IMR-90 (cell line): Measurements from ENCODE around the gene NEUROD6. TPM values are rescaled to one million over a fixed set of nuclear protein-coding genes. Genes with fewer than 3 reads are reported as not detected.

ENCODE experiments used
- ATAC-seq: fragments of 200-7000 bp; cut with Tn5 transposase; 2 replicates; pipeline ENCODE4 v1.9.1; 2020; ENCODE audit warnings: low read depth, mild to moderate bottlenecking, moderate library complexity
- BruUV-seq: library from RNA; stranded (reverse); fragments of 400-500 nt; replicated peaks from 2 replicates; lab custom pipeline; 2021; lab: Mats Ljungman, UMichigan
- CTCF ChIA-PET: fragments of 300-600 bp; formaldehyde crosslinking; extraction: SDS; loops from one replicate; lab custom pipeline; 2021; ENCODE audit warnings: antibody characterized with exemption; lab: Yijun Ruan, JAX
- POLR2A ChIA-PET: fragments of 300-600 bp; sonication (Branson Sonifier 250); formaldehyde crosslinking; loops from one replicate; lab custom pipeline; 2022; ENCODE audit warnings: antibody characterized with exemption; ENCODE audit not compliant: unreplicated experiment; lab: Charles Lee
- DNase-seq: peaks from one replicate; pipeline ENCODE4 v3.0.0; 2013
- H2AFZ ChIP-seq: replicated peaks from 2 replicates; pipeline ENCODE3; 2013; ENCODE audit warnings: low read length, mild to moderate bottlenecking; ENCODE audit not compliant: poor library complexity
- H2AK5ac ChIP-seq: 2 replicates; pipeline ENCODE4 v1.6.1; 2013; ENCODE audit warnings: low read depth, low read length, inconsistent platforms
- H2AK9ac ChIP-seq: replicated peaks from 2 replicates; pipeline ENCODE3; 2013; ENCODE audit warnings: mild to moderate bottlenecking, low read depth, low read length, moderate library complexity; ENCODE audit not compliant: poor library complexity
- H2BK120ac ChIP-seq: 2 replicates; pipeline ENCODE4 v1.6.1; 2013; ENCODE audit warnings: low read depth, low read length, inconsistent platforms
- H2BK15ac ChIP-seq: 3 replicates; pipeline ENCODE4 v1.6.1; 2013; ENCODE audit warnings: low read depth, low read length, inconsistent platforms
- H2BK20ac ChIP-seq: 2 replicates; pipeline ENCODE4 v1.6.1; 2013; ENCODE audit warnings: low read depth, mild to moderate bottlenecking, inconsistent platforms, low read length, moderate library complexity
- H2BK5ac ChIP-seq: 2 replicates; pipeline ENCODE4 v1.6.1; 2013; ENCODE audit warnings: mild to moderate bottlenecking, low read depth, low read length, inconsistent platforms; ENCODE audit not compliant: poor library complexity, severe bottlenecking
- H3K14ac ChIP-seq: replicated peaks from 2 replicates; pipeline ENCODE4 v1.6.1; 2013; ENCODE audit warnings: low read depth, low read length, inconsistent platforms
- H3K18ac ChIP-seq: 2 replicates; pipeline ENCODE4 v1.6.1; 2013; ENCODE audit warnings: low read depth, low read length, control low read depth
- H3K23ac ChIP-seq: 2 replicates; pipeline ENCODE4 v1.6.1; 2013; ENCODE audit warnings: low read depth, low read length, inconsistent platforms
- H3K27ac ChIP-seq: 2 replicates; pipeline ENCODE4 v1.5.1; 2013; ENCODE audit warnings: mild to moderate bottlenecking, control low read depth, low read length; ENCODE audit not compliant: insufficient read depth
- H3K27me3 ChIP-seq: 2 replicates; pipeline ENCODE4 v1.6.1; 2013; ENCODE audit warnings: low read length; ENCODE audit not compliant: control insufficient read depth, insufficient read depth
- H3K36me3 ChIP-seq: 2 replicates; pipeline ENCODE4 v1.6.1; 2013; ENCODE audit warnings: low read length, mixed read lengths; ENCODE audit not compliant: control insufficient read depth, insufficient read depth
- H3K4ac ChIP-seq: 2 replicates; pipeline ENCODE4 v1.6.1; 2013; ENCODE audit warnings: low read depth, low read length, inconsistent platforms
- H3K4me1 ChIP-seq: 2 replicates; pipeline ENCODE4 v1.6.1; 2013; ENCODE audit warnings: low read length, mixed read lengths; ENCODE audit not compliant: control insufficient read depth, insufficient read depth
- H3K4me2 ChIP-seq: 2 replicates; pipeline ENCODE4 v1.6.1; 2013; ENCODE audit warnings: low read depth, mild to moderate bottlenecking, control low read depth, low read length, moderate library complexity
- H3K4me3 ChIP-seq: 2 replicates; pipeline ENCODE4 v1.5.1; 2013; ENCODE audit warnings: low read depth, mild to moderate bottlenecking, control low read depth, low read length, moderate library complexity; ENCODE audit not compliant: insufficient read depth
- H3K56ac ChIP-seq: 2 replicates; pipeline ENCODE4 v1.6.1; 2013; ENCODE audit warnings: low read length, inconsistent platforms; ENCODE audit not compliant: insufficient read depth; ENCODE audit errors: extremely low read depth
- H3K79me1 ChIP-seq, 2 experiments: 2 replicates each; pipeline ENCODE4 v1.6.1; 2013; ENCODE audit warnings: low read length in 2 of 2, inconsistent platforms in 1 of 2, low read depth in 1 of 2
- H3K9ac ChIP-seq: 2 replicates; pipeline ENCODE4 v1.6.1; 2013; ENCODE audit warnings: low read depth, low read length, control low read depth
- H3K9me1 ChIP-seq: 2 replicates; pipeline ENCODE4 v1.6.1; 2013; ENCODE audit warnings: low read length, inconsistent platforms; ENCODE audit not compliant: insufficient read depth
- H3K9me3 ChIP-seq: 2 replicates; pipeline ENCODE4 v1.6.1; 2013; ENCODE audit warnings: low read length; ENCODE audit not compliant: control insufficient read depth, insufficient read depth
- H4K20me1 ChIP-seq: 2 replicates; pipeline ENCODE4 v1.6.1; 2013; ENCODE audit warnings: low read length, inconsistent platforms; ENCODE audit not compliant: insufficient read depth
- H4K5ac ChIP-seq: 2 replicates; pipeline ENCODE4 v1.6.1; 2013; ENCODE audit warnings: mild to moderate bottlenecking, low read depth, low read length, control low read depth
- H4K8ac ChIP-seq, 2 experiments: 2 replicates each; pipeline ENCODE4 v1.6.1; 2013; ENCODE audit warnings: low read depth in 2 of 2, low read length in 2 of 2, control low read depth in 1 of 2, inconsistent platforms in 1 of 2
- H4K91ac ChIP-seq: 2 replicates; pipeline ENCODE4 v1.6.1; 2013; ENCODE audit warnings: low read depth, low read length, inconsistent platforms; ENCODE audit not compliant: insufficient read depth
- BHLHE40 ChIP-seq: fragments of 150-350 bp; IDR thresholded peaks from 2 replicates; pipeline ENCODE4 v1.6.1; 2016; ENCODE audit warnings: mild to moderate bottlenecking, low read depth, low read length
- CEBPB ChIP-seq: IDR thresholded peaks from 2 replicates; pipeline ENCODE4 v1.6.1; 2012; ENCODE audit warnings: low read depth, low read length, improper control_type of control experiment
- CTCF ChIP-seq: conservative IDR thresholded peaks from 2 replicates; pipeline ENCODE4 v1.5.1; 2012; ENCODE audit warnings: mild to moderate bottlenecking, low read depth, low read length, improper control_type of control experiment
- FOS ChIP-seq: fragments of 150-350 bp; IDR thresholded peaks from 2 replicates; pipeline ENCODE4 v1.6.1; 2016; ENCODE audit warnings: low read depth, low read length
- MAFK ChIP-seq: IDR thresholded peaks from 2 replicates; pipeline ENCODE4 v1.6.1; 2012; ENCODE audit warnings: low read depth, low read length, improper control_type of control experiment
- MAZ ChIP-seq: IDR thresholded peaks from 2 replicates; pipeline ENCODE4 v1.6.1; 2012; ENCODE audit warnings: low read depth, mild to moderate bottlenecking, low read length, improper control_type of control experiment, moderate library complexity, borderline replicate concordance
- MXI1 ChIP-seq: IDR thresholded peaks from 2 replicates; pipeline ENCODE4 v1.6.1; 2012; ENCODE audit warnings: low read depth, mild to moderate bottlenecking, low read length, moderate library complexity, borderline replicate concordance
- NFE2L2 ChIP-seq: fragments of 150-350 bp; IDR thresholded peaks from 2 replicates; pipeline ENCODE4 v1.6.1; 2016; ENCODE audit warnings: low read depth, mild to moderate bottlenecking, low read length
- RAD21 ChIP-seq: IDR thresholded peaks from 2 replicates; pipeline ENCODE4 v1.6.1; 2012; ENCODE audit warnings: low read length, improper control_type of control experiment
- RCOR1 ChIP-seq: IDR thresholded peaks from 2 replicates; pipeline ENCODE4 v1.6.1; 2012; ENCODE audit warnings: mild to moderate bottlenecking, low read length, improper control_type of control experiment; ENCODE audit not compliant: insufficient replicate concordance
- SMC3 ChIP-seq: fragments of 150-350 bp; IDR thresholded peaks from 2 replicates; pipeline ENCODE4 v1.6.1; 2016; ENCODE audit warnings: low read depth, mild to moderate bottlenecking, antibody characterized with exemption, low read length, moderate library complexity
- USF2 ChIP-seq: fragments of 150-350 bp; IDR thresholded peaks from 2 replicates; pipeline ENCODE4 v1.6.1; 2017; ENCODE audit warnings: mild to moderate bottlenecking, antibody characterized with exemption, low read length, low read depth
- WGBS, 2 experiments: methylation state at CpG; one replicate each; pipeline versions ENCODE4 v1.1.5 to v1.1.7; 2013; ENCODE audit warnings: missing lambda C conversion rate in 2 of 2; ENCODE audit not compliant: insufficient read length in 1 of 2; ENCODE audit errors: extremely low coverage in 2 of 2; 5-methylcytosine and 5-hydroxymethylcytosine counted together
- dilution Hi-C: fragments of 300-500 bp; cut with HindIII; formaldehyde crosslinking; loops from one replicate; pipeline ENCODE4 v1.14.3; 2018; ENCODE audit warnings: low sequenced_read_pairs; ENCODE audit not compliant: unreplicated experiment
- in situ Hi-C: fragments of 300-500 bp; cut with MboI; formaldehyde crosslinking; loops from 3 replicates; pipeline ENCODE4 v1.14.3; 2019; ENCODE audit warnings: low sequenced_read_pairs, inconsistent platforms, mixed read lengths
- intact Hi-C: fragments of 100-400 bp; cut with micrococcal nuclease; formaldehyde crosslinking; loops from 2 replicates; pipeline ENCODE4 v1.10.0; 2022
- polyA plus RNA-seq, 3 experiments: library from polyadenylated mRNA; depleted of rRNA; stranded (reverse); fragments of >200 nt; gene quantifications; 2 replicates each; pipeline ENCODE4 v1.2.3, GENCODE V29; 2012; ENCODE audit warnings: low replicate concordance in 1 of 3
- total RNA-seq: library from RNA; depleted of rRNA; stranded (reverse); fragments of >200 nt; gene quantifications from 2 replicates; pipeline ENCODE4 v1.2.3, GENCODE V29; 2012

Gene NEUROD6
- total and polyA plus RNA-seq, 2 of the 4 experiments (the other 2 are of a cell fraction): not detected

- no TSS peak for BruUV-seq
Measured at GRCh38 chr7:31373337-31374289, 33.1 kb upstream of the NEUROD6 start.

More at GRCh38 chr7:31373337-31374289, 33.1 kb upstream of the NEUROD6 start:
- Histone ChIP-seq H4K8ac (no peak overlapping the region), H2BK15ac (no peak overlapping the region), H3K27me3 (no peaks in the 10 kb centered on the region), H3K4me2 (no peak overlapping the region), H3K9me3 (no peaks in the 10 kb centered on the region), H3K4me3 (no peak overlapping the region), H3K27ac (no peak overlapping the region), H2AFZ (no peak overlapping the region), H2AK5ac (no peak overlapping the region), H3K56ac (no peak overlapping the region), H3K4ac (no peak overlapping the region), H4K5ac (no peak overlapping the region), H4K20me1 (no peaks in the 10 kb centered on the region), H2BK20ac (no peak overlapping the region), H3K14ac (no peak overlapping the region), H4K91ac (no peak overlapping the region), H3K23ac (no peak overlapping the region), H2BK5ac (no peak overlapping the region), H2AK9ac (no peak overlapping the region), H3K9me1 (no peaks in the 10 kb centered on the region), H3K4me1 (no peaks in the 10 kb centered on the region), H3K36me3 (no peaks in the 10 kb centered on the region), H3K18ac (no peak overlapping the region), H3K9ac (no peak overlapping the region), H2BK120ac (no peak overlapping the region), H3K79me1 (no peaks in the 10 kb centered on the region)
- intact Hi-C loops (no loop called here), in situ Hi-C loops (no loop called here), dilution Hi-C loops (no loop called here)
- no CpG with 5 or more reads among the region's 12 CpGs for WGBS, 2 experiments
- DNase-seq: peak; percentile 34
- ChIA-PET CTCF (no interaction called here), POLR2A (no interaction called here)
- ATAC-seq: peak; percentile 69; the same call in 1 of the 2 replicates
- TF ChIP-seq CTCF: peak; percentile 50
- no peak for TF ChIP-seq USF2
- TF ChIP-seq RAD21: peak; percentile 42
- TF ChIP-seq NFE2L2: no peak
- TF ChIP-seq RCOR1: no peak
- no peak for TF ChIP-seq MXI1
- peak; percentile 34 for TF ChIP-seq SMC3
- TF ChIP-seq BHLHE40: no peak
- no peak for TF ChIP-seq CEBPB
- TF ChIP-seq FOS: no peak
- TF ChIP-seq MAFK: no peak
- TF ChIP-seq MAZ: no peak
